ENCODE data around the gene XRCC1.

Gene XRCC1

GRCh38 chr19:43581467-43581866 lies 6.1 kb upstream of the XRCC1 start:
- DNase-seq, result no peak

DNA sequence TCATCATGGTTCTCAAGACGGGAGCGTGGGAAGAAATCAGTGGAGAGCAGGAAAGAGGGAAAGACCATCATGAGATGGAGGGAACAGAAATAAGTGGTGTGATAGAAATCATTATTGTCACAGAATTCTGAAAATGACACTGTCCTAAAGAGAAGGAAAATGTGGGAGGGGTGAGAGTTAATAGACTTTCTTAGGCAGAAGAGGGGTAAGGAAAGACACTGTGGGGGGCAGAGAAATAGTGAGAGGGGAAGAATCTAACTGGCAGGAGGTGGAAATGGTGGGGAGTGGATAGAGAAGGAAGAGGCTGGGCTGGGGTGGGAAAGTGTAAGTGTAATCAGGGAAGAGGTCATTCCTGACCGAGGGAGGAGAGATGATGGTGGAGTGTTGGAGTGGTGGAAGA lies 3.5 kb upstream of the XRCC1 start:
- no peak for DNase-seq

DNA sequence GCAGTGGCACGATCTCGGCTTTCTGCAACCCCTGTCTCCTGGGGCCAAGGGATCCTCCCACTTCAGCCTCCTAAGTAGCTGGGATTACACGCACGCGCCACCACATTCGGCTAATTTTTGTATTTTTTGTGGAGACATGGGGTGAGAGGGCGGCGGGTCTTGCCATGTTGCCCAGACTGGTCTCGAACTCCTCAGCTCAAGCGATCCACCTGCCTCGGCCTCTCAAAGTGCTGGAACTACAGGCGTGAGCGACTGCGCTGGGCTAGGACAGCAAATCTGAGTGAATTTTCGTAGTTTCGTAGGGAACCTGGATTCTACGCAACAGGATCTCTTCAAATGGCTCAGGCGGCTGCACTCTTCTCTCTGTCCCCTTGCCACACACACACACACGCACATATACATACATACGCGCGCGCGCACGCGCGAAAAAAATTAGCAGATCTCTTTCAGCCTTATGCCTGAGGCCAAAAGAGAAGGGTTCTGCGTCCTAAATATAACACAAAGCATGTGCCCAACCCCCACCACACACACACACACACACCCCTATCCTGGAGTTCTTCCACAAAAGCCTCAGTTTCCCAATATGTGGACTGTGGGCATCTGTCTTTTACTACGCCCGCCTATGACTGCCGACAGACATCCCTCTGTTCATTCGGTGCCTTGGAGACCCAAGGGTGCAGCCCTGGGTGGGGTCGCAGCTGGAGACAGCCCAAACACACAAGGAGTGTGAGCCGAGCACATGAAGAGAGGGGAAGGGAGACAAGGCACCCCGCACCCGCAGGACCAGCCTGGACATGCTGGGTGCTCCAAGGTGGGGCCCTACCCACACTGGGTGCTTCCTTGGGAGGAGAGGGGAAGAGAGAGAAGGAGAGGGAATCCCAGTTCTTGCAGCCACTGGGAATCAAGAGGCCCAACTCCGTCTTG lies 890 bp upstream of the XRCC1 start:
- DNase-seq, result peak in 3 of 56 donors; percentile 30 to 50 (median 49)

DNA sequence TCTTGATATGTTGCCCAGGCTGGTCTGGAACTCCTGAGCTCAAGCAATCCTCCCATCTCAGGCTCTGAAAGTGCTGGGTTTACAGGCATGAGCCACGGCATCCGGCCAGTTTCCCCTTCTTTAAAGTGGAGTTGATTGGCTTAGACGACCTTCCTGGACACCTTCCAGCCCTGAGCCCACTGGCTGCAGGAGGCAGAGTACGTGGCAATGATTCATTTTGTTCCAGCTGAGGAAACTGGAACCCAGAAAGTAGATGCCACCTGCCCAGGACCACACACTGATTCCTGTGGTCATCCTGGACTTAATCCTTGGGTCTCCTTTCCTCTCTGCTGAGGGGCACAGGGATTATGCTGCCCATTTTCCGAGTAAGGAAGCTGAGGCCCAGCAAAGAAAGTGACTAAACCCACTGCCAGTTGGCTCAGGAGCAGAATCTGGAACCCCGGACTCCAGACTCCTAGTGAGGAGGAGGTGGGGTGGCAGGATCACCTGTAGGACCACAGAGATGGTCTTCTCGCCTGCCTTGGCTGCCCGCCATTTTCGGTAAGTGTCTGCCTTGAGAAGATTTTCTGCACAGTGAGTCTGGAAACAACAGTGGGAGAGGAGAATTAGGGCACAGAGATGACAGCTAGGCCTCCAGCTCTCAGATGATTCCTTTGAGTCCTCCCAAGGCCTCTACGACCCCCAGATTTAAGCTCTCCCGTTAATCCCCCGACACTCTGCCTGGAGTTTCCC lies 737 bp downstream of the XRCC1 start:
- no peak for DNase-seq

DNA sequence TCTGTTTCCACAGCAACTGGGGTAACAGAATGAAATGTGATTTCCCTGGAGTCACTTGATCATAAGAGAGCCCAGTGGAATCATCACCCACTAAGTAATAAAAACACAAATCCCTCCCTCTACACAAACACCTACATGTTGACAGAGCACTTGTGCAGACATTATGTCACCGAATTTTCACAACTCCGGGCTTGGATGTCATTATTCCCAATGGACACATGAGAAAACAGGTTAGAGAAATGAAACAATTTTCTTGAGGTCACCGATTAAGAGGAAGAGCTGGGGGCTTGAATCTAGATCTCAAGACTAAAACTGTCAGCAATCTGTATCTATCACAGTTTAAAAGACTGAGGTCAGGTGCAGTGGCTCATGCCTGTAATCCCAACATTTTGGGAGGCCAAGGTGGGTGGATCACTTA lies 3.1 kb downstream of the XRCC1 start:
- no peak for DNase-seq

DNA sequence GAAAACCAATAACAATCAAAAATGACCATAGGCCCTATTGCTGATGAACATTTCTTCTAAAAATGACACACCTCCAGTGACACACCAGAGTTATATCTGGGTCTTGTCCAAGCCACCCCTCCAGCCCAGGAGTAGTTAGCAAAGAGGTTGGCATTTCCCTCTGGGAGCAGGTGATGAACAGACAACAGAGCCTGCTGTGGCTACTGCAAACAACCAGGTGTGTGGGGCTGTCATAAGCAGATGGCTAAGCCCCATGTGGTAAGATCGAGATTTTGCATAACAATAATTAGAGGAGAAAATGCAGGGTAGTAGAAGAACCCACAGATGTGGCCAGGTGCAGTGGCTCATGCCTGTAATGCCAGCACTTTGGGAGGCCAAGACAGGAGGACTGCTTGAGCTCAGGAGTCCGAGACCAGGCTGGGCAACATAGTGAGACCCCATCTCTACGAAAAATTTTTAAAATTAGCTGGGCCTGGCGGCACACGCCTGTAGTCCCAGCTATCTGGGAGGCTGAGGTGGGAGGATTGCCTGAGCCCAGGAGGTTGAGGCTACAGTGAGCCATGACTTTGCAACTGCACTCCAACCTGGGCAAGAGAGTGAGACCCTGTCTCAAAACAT lies 5.0 kb downstream of the XRCC1 start:
- DNase-seq, result no peak

GRCh38 chr19:43569657-43570056 lies 5.7 kb downstream of the XRCC1 start:
- DNase-seq, result no peak

- no peak for DNase-seq
Measured at GRCh38 chr19:43564800-43565199, 10.5 kb downstream of the XRCC1 start.

DNA sequence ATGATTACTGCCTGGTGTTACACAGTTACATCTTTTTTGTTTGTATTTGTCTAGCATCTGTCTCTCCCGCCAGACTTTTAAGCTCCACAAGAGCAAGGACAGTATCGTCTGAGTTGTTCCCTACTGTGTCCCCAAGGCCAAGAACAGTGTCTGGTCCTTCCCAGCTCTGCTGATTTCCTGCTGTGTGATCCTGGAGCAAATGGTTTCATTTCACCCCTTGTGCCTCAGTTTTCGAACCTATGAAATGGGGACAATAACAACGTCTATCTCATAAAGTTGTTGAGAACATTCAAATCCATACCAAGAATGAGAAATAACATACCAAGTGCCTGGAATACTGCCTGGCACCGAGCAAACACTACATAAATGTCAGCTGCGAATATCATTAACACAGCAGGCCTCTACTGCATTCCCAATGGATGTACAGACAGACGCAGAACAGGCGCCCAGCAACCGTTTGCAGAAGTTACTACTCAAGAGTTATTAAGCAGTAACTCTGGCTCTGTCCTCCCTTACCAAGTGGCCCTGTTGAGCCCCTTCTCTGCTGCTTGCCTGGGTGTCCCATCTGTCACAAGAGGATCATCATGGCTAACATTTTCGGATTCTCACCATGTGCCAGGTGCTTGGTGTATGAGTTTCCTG lies 11.4 kb downstream of the XRCC1 start:
- DNase-seq, result no peak

DNA sequence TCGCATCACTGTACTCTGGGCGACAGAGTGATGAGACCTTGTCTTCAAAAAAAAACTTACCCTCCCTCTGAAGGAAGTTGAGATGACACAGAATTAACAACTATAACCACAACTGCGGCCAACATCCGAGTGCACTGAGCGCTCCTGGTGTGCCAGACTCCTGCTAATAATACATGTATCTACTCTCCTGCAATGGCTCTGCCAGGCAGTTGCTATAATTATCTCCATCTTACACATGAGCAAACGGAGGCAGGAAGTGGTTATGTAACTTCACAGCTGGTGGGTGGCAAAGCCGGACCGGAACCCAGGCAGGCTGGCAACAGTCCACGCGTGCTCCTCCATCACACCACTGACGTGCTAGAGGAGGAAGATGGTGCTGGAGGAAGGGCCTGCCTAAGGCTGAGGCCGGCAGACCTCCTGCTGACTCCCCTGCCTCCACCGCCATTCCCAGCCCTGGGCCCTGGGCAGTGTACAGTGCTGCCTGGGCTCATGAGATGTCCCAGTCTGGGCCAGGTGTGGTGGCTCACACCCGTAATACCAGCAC lies 12.6 kb downstream of the XRCC1 start:
- DNase-seq, result peak in 52 of 56 donors; percentile 9 to 75 (median 38)

DNA sequence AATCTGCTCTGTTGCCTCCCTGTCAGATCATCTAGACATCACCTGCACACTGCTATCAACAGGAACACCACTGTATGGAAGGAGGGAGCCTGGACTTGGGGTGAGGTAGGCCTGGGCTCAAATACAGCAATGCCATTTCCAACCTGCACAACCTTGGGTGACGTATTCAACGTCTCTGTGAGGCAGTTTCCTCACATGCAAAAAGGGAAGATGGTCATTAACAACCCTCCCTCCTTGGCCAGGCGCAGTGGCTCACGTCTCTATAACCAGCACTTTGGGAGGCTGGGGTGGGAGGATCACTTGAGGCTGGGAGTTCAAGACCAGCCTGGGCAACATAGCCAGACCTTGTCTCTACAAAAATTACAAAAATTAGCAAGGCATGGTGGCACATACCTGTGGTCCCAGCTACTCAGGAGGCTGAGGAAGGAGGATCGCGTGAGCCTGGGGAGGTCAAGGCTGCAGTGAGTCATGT lies 13.1 kb downstream of the XRCC1 start:
- DNase-seq, result no peak

DNA sequence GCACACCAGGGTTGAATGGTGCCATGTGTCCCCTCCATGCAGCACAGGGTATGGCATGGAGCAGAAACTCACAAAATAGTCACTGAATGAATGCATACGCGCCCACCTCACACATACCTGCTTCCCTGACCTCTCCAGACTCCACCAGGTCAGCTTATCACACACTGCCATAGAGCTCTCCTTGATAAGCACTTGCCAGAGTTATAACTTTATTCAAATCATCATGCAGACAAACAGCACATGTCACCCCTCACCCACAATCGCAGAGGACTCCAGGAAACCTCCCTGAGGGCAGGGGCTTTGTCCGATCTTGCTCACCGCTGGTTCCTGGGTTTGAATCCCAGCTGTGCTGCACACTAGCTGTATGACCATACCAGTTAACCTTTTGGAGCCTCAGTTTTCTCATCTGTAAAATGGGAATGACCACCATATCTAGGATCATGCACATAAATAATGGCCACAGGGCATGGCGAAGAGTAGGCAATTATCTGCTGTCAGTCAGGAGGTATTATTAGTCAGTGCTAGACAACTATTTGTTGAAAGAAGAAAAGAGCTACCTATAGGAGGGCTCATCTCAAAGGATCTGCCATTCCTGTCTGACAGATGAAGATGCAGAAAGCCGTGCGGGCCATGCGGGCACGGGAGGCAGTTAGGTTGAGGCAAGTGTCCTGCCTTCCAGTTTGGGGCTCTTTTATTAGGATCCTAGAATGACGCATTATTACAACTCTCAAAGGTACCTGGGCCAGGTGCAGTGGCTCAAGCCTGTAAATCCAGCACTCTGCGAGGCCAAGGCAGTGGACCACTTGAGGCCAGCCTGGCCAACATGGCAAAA lies 14.0 kb downstream of the XRCC1 start:
- no peak for DNase-seq

DNA sequence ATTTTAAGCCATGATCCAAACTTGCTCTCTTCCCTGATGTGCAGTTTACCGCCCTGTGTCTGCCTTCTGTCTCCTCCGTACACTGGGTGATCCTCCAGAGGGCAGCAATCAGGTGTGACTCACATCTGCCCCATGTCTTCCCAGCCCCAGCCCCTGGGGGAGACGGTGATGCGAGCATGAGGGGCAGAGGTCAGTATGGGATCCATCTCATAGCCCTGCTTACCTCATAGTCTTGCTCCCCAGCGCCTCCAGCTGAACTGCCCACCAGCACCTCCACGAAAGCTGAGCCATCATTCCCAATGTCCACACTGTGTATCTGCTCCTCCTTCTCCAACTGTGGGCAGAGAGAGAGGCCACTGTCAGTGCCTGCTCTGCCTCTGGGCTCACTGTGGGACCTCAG lies 14.6 kb downstream of the XRCC1 start:
- no peak for DNase-seq

DNA sequence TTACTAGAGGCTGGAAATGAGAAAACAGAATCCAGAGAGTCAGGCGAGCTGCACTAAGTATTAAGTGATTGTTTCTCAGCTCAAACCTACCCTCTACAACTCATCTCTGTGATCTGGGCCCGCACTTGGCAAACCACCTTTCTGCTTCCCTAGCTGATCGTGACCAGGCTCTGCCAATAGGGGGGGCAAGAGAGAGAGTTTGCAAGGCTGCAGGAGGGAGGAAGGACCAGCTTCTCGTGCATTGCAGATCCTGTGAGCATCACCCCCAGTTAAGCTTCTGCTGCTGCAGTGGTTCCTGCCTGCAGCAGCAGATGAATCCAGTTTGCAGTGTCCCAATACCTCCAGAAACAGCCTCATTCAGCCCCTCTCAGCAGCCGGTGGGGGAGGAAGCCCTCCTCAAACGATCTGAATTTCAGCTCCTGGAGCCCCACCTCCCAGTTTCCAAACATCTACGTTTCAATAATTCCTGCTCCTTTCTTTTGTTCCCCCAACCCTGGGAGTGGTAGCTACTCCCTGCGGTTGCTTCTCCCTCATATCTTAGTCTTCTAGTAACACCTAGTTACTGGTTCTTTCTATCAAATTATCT lies 20.0 kb downstream of the XRCC1 start:
- peak in 50 of 56 donors; percentile 14 to 90 (median 59) for DNase-seq

- no peak for DNase-seq
Measured at GRCh38 chr19:43554317-43554895, 20.9 kb downstream of the XRCC1 start.

DNA sequence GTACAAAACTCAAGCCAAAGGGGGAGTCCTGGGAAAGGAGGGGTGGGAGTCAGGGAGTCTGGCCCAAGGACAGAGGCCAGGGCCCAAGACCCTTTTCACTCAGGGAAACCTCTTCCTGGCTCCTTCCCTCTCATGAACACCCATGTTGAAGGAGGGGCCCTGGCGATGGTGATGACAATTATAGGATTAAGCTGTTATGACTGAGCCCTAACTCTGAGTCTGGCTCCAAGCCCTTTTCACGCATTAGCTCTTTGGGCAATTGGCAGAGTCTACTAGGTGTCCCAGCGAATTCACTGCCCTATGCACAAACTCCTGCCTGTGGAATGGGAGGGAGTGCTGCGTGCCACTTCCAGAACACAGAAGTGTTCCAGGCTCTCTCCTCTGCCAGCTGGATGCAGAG lies 21.7 kb downstream of the XRCC1 start:
- DNase-seq, result no peak

DNA sequence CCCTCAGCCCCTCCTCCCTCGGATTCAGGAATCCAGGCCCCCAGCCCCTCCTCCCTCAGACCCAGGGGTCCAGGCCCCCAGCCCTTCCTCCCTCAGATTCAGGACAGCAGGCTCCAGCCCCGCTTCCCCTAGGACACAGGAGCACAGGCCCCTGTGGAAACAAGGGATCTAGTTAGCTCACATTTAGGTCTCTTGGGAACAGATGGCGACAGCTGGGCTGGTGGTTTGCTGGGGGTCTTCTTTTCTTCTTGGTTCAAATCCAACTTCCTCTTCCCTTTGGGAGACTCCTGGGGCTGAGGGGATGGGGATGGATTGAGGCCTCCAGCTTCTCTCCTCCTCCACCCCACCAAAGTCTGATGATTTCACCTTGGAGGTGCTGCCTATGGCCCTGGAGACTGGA lies 22.7 kb downstream of the XRCC1 start:
- DNase-seq, result no peak

DNA sequence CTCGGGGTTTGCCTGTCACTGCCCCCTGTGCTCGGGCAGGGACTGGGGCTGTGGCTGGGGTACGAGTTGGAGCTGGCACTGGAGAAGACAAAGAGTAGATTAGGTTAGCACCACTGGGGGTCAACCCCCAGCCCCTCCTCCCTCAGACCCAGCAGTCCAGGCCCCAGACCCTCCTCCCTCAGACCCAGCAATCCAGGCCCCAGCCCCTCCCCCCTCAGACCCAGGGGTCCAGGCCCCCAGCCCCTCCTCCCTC lies 23.2 kb downstream of the XRCC1 start:
- DNase-seq, result no peak

GRCh38 chr19:43551399-43552197 lies 23.7 kb downstream of the XRCC1 start:
- no peak for DNase-seq

Data from nucleus accumbens (tissue), 56 donors.